HepG2 (cell line): ENCODE data around the gene ZNF396. TPM values are rescaled to one million over a fixed set of nuclear protein-coding genes. Genes with fewer than 3 reads are reported as not detected.

Experiments used
- ARNTL ChIP-seq: sonication (generic); formaldehyde crosslinking; IDR thresholded peaks from 2 replicates; pipeline ENCODE4 v1.4.0; 2020; ENCODE audit warnings: mild to moderate bottlenecking, missing genetic modification reagents
- ATF2 ChIP-seq: sonication (generic); formaldehyde crosslinking; IDR thresholded peaks from 2 replicates; pipeline ENCODE4 v1.4.0; 2020; ENCODE audit warnings: missing genetic modification reagents
- CAMTA2 ChIP-seq: sonication (generic); formaldehyde crosslinking; IDR thresholded peaks from 2 replicates; pipeline ENCODE4 v1.4.0; 2020; ENCODE audit warnings: mild to moderate bottlenecking, missing genetic modification reagents, borderline replicate concordance
- DMTF1 ChIP-seq: sonication (generic); formaldehyde crosslinking; IDR thresholded peaks from 2 replicates; pipeline ENCODE4 v1.4.0; 2020; ENCODE audit warnings: mild to moderate bottlenecking, missing genetic modification reagents
- ESRRA ChIP-seq: sonication (generic); formaldehyde crosslinking; IDR thresholded peaks from 2 replicates; pipeline ENCODE4 v1.5.1; 2020; ENCODE audit warnings: mild to moderate bottlenecking, low read depth, missing genetic modification reagents
- HCFC1 ChIP-seq: fragments of 150-350 bp; IDR thresholded peaks from 2 replicates; pipeline ENCODE4 v1.6.1; 2014; ENCODE audit warnings: low read depth, low read length
- HNRNPK ChIP-seq: fragments of 200-400 bp; formaldehyde crosslinking; IDR thresholded peaks from 2 replicates; pipeline ENCODE4 v1.6.1; 2018; ENCODE audit warnings: low read length, low read depth, moderate library complexity, mild to moderate bottlenecking; ENCODE audit not compliant: poor library complexity, severe bottlenecking
- MED8 ChIP-seq: sonication (generic); formaldehyde crosslinking; IDR thresholded peaks from 2 replicates; pipeline ENCODE4 v1.8.1; 2023; ENCODE audit warnings: mild to moderate bottlenecking, missing genetic modification reagents; ENCODE audit not compliant: insufficient replicate concordance
- PITX1 ChIP-seq: sonication (generic); formaldehyde crosslinking; IDR thresholded peaks from 2 replicates; pipeline ENCODE4 v1.5.1; 2020; ENCODE audit warnings: mild to moderate bottlenecking, missing genetic modification reagents
- POLR2AphosphoS2 ChIP-seq: IDR thresholded peaks from 2 replicates; pipeline ENCODE4 v1.6.1; 2011; ENCODE audit warnings: low read depth, low read length, improper control_type of control experiment
- SCMH1 ChIP-seq: sonication (generic); formaldehyde crosslinking; IDR thresholded peaks from 2 replicates; pipeline ENCODE4 v1.9.0; 2021; ENCODE audit warnings: missing genetic modification reagents, mild to moderate bottlenecking, borderline replicate concordance
- SIN3B ChIP-seq: fragments of 150-350 bp; IDR thresholded peaks from 2 replicates; pipeline ENCODE4 v1.6.1; 2014; ENCODE audit warnings: low read length
- SP5 ChIP-seq: IDR thresholded peaks from 2 replicates; pipeline ENCODE4 v1.6.1; 2016; ENCODE audit warnings: low read depth, borderline replicate concordance
- ZC3H13 ChIP-seq: sonication (generic); formaldehyde crosslinking; IDR thresholded peaks from 2 replicates; pipeline ENCODE4 v1.8.1; 2023; ENCODE audit warnings: mild to moderate bottlenecking, missing genetic modification reagents, moderate library complexity
- ZNF674 ChIP-seq: sonication (generic); formaldehyde crosslinking; IDR thresholded peaks from 2 replicates; pipeline ENCODE4 v1.5.0; 2020; ENCODE audit warnings: low read depth, mild to moderate bottlenecking, missing genetic modification reagents
- polyA plus RNA-seq, 8 experiments: library from polyadenylated mRNA; depleted of rRNA in 3 of 8; stranded (reverse) in 7 of 8; unstranded in 1 of 8; fragments of >200 nt; fragmentation: Illumina TruSeq in 4 of 8; extraction: Trizol in 4 of 8; gene quantifications; 2 replicates each; pipeline versions ENCODE4 v1.2.1 to v1.2.3, GENCODE V29; 2011 to 2016; ENCODE audit warnings: low read depth in 4 of 8, missing spikeins in 1 of 8, mixed read lengths in 1 of 8; ENCODE audit not compliant: insufficient read depth in 1 of 8
- total RNA-seq, 5 experiments: library from RNA; depleted of rRNA; stranded (reverse); fragments of >200 nt; fragmentation: Illumina TruSeq; extraction: Trizol; gene quantifications; 2 replicates each; pipeline ENCODE4 v1.2.3, GENCODE V29; 2016; ENCODE audit warnings: low read depth in 1 of 5
- TF ChIP-seq, protein P1 (sequence below): sonication (generic); formaldehyde crosslinking; IDR thresholded peaks from 2 replicates; pipeline ENCODE4 v1.8.0; 2022; ENCODE audit warnings: missing genetic modification reagents, mild to moderate bottlenecking, inconsistent platforms, borderline replicate concordance
- TF ChIP-seq, protein P2 (sequence below): sonication (generic); formaldehyde crosslinking; IDR thresholded peaks from 2 replicates; pipeline ENCODE4 v1.8.1; 2022; ENCODE audit warnings: low read depth, mild to moderate bottlenecking, missing genetic modification reagents

Gene ZNF396
- total and polyA plus RNA-seq, 2 of the 13 experiments (the other 11 are each of a cell fraction or from before 2014, with no cell fraction given) = 0.25 to 0.75 TPM

DNA sequence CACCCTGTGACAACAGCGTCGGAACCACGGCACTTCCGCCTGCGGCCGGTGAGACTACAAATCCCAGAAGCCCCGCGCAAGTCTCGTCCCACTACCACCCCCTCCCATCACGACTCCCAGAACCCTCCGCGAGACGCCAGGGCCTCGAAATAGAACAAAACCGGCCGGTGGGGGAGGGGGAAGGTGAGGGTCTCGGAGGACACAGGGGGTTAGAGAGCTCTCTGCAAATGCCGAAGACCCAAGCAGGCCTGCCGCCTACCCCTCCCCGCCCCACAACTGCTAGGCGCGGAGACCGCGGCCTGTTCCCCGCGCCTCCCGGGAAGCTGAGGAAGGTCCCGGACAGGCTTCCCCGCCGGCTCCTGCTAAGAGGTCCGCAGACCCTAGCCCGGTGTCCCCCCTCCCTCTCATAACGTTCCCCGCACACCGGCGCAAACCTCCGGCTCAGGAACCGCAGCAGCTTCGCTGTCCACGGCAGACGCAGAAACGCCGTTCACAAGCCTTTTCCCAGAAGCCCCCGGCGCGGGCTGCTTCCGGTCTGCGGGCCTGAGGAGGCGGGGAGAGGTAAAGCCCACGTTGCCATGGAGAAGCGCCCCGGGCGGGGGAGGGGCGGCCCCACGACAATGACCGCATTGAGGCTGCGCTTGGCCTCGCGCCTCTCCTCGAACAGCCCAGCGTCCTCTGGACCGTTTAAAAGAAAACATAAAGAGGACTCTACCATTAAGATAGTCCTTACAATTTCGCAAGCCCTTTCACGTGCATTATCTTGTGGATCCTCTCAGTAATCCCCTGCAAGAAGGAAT is 33.0 kb downstream of the ZNF396 start, which contains the start of gene ZNF24 (continued):
- TF ChIP-seq MED8 (CRISPR knock-in tag) = peak; percentile 36
- no peak for TF ChIP-seq SCMH1 (CRISPR knock-in tag)
- TF ChIP-seq POLR2AphosphoS2 = peak; percentile 20; the same call in 1 of the 2 replicates
- peak; percentile 88 for TF ChIP-seq HCFC1
- peak; percentile 60; the same call in 1 of the 2 replicates for TF ChIP-seq ESRRA (CRISPR knock-in tag)
- TF ChIP-seq ZNF674 (CRISPR knock-in tag) = no peak
- TF ChIP-seq ARNTL (CRISPR knock-in tag) = peak; percentile 53
- peak; percentile 65 for TF ChIP-seq PITX1
- TF ChIP-seq, protein P1, sequence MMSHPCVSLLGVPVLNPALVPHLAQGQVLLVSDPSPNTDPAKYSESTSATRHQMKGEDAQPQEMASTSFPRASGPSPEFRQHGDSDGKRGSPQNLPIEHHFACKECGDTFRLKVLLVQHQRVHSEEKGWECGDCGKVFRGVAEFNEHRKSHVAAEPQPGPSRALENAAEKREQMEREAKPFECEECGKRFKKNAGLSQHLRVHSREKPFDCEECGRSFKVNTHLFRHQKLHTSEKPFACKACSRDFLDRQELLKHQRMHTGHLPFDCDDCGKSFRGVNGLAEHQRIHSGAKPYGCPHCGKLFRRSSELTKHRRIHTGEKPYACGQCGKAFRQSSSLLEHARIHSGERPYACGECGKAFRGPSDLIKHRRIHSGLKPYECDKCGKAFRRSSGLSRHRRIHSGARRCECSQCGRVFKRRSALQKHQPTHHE (CRISPR knock-in tag) = peak; percentile 81; the same call in 1 of the 2 replicates
- peak; percentile 60; the same call in 1 of the 2 replicates for TF ChIP-seq ATF2 (CRISPR knock-in tag)
- peak; percentile 60; the same call in 1 of the 2 replicates for TF ChIP-seq ZC3H13
- TF ChIP-seq SIN3B = 0 out of 2 replicates have a peak, but pooled peaks have one; percentile 53
- peak; percentile 39 for TF ChIP-seq HNRNPK
- TF ChIP-seq SP5 (CRISPR knock-in tag) = peak; percentile 30; the same call in 1 of the 2 replicates
- TF ChIP-seq DMTF1 (CRISPR knock-in tag) = 0 out of 2 replicates have a peak, but pooled peaks have one; percentile 80
- TF ChIP-seq, protein P2, sequence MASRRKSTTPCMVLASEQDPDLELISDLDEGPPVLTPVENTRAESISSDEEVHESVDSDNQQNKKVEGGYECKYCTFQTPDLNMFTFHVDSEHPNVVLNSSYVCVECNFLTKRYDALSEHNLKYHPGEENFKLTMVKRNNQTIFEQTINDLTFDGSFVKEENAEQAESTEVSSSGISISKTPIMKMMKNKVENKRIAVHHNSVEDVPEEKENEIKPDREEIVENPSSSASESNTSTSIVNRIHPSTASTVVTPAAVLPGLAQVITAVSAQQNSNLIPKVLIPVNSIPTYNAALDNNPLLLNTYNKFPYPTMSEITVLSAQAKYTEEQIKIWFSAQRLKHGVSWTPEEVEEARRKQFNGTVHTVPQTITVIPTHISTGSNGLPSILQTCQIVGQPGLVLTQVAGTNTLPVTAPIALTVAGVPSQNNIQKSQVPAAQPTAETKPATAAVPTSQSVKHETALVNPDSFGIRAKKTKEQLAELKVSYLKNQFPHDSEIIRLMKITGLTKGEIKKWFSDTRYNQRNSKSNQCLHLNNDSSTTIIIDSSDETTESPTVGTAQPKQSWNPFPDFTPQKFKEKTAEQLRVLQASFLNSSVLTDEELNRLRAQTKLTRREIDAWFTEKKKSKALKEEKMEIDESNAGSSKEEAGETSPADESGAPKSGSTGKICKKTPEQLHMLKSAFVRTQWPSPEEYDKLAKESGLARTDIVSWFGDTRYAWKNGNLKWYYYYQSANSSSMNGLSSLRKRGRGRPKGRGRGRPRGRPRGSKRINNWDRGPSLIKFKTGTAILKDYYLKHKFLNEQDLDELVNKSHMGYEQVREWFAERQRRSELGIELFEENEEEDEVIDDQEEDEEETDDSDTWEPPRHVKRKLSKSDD (CRISPR knock-in tag) = no peak
- no peak for TF ChIP-seq CAMTA2 (CRISPR knock-in tag)
